Activated gamma-delta T cell treated with Interleukin-2 at 50 U/mL for 16 hours (primary cell): ENCODE data around the gene KARS1.
A peak's percentile ranks its signal among the peaks of the same experiment; 100 is the strongest.

Experiments used
- DNase-seq: peaks from one replicate; pipeline ENCODE4 v3.0.0-alpha.2; 2020

KARS1 gene

GRCh38 chr16:75647492-75648264, at the start of gene KARS1, which contains the start of gene TERF2IP:
Gene KARS1, minus strand, starts transcription at chr16:75647665. Its CDS starts 26 bp downstream, at chr16:75647639.
Gene TERF2IP, plus strand, starts transcription at chr16:75647773. Its CDS starts 110 bp downstream, at chr16:75647883.
- DNase-seq: peak; percentile 93

GRCh38 chr16:75695708-75696107, 48.2 kb upstream of the KARS1 start:
- DNase-seq: no peak

- DNase-seq: no peak
Observed at GRCh38 chr16:75687361-75687760, 39.9 kb upstream of the KARS1 start.

GRCh38 chr16:75682308-75682707, 34.8 kb upstream of the KARS1 start:
- no peak for DNase-seq

GRCh38 chr16:75679366-75679765, 31.9 kb upstream of the KARS1 start:
- no peak for DNase-seq

- DNase-seq: no peak
Observed at GRCh38 chr16:75676909-75677308, 29.4 kb upstream of the KARS1 start, which contains the start of gene CPHXL2. Gene CPHXL2, minus strand, starts transcription at chr16:75677009. Its CDS starts 10 bp downstream, at chr16:75676999.

GRCh38 chr16:75667503-75667902, 20.0 kb upstream of the KARS1 start:
- DNase-seq: no peak

GRCh38 chr16:75660726-75661302, 13.3 kb upstream of the KARS1 start:
- DNase-seq: no peak

GRCh38 chr16:75660321-75660720, 12.9 kb upstream of the KARS1 start:
- DNase-seq: no peak

GRCh38 chr16:75658175-75658574, 10.7 kb upstream of the KARS1 start:
- no peak for DNase-seq

GRCh38 chr16:75653922-75654321, 6.5 kb upstream of the KARS1 start:
- DNase-seq: no peak

- peak; percentile 87 for DNase-seq
Observed at GRCh38 chr16:75648265-75649076, 1.0 kb upstream of the KARS1 start.

GRCh38 chr16:75647112-75647491, 363 bp downstream of the KARS1 start:
- no peak for DNase-seq

- no peak for DNase-seq
Observed at GRCh38 chr16:75644240-75645012, 3.0 kb downstream of the KARS1 start.

- DNase-seq: no peak
Observed at GRCh38 chr16:75640598-75640997, 6.9 kb downstream of the KARS1 start.

- no peak for DNase-seq
Observed at GRCh38 chr16:75635036-75635435, 12.4 kb downstream of the KARS1 start.

GRCh38 chr16:75632857-75633256, 14.6 kb downstream of the KARS1 start:
- no peak for DNase-seq

GRCh38 chr16:75630052-75630451, 17.4 kb downstream of the KARS1 start:
- no peak for DNase-seq

- no peak for DNase-seq
Observed at GRCh38 chr16:75629132-75629531, 18.3 kb downstream of the KARS1 start.

GRCh38 chr16:75628351-75628750, 19.1 kb downstream of the KARS1 start:
- no peak for DNase-seq

GRCh38 chr16:75627851-75628250, 19.6 kb downstream of the KARS1 start:
- no peak for DNase-seq

- no peak for DNase-seq
Observed at GRCh38 chr16:75626806-75627205, 20.7 kb downstream of the KARS1 start.

- DNase-seq: no peak
Observed at GRCh38 chr16:75624921-75625334, 22.5 kb downstream of the KARS1 start.
